HCT116 (cell line): Measurements from ENCODE around the gene GPX5. TPM values are rescaled to one million over a fixed set of nuclear protein-coding genes. Genes with fewer than 3 reads are reported as not detected.

Source experiments
- ATAC-seq: fragments of 200-7000 bp; cut with Tn5 transposase; 2 replicates; pipeline ENCODE4 v1.9.1; 2020; ENCODE audit warnings: mild to moderate bottlenecking, moderate library complexity
- BruUV-seq: library from RNA; stranded (reverse); fragments of 400-500 nt; replicated peaks from 2 replicates; lab custom pipeline; 2021; lab: Mats Ljungman, UMichigan
- CTCF ChIA-PET: fragments of 300-600 bp; sonication (Branson Sonifier 250); formaldehyde crosslinking; loops from one replicate; lab custom pipeline; 2021; ENCODE audit warnings: antibody characterized with exemption; lab: Charles Lee
- POLR2A ChIA-PET: fragments of 300-600, 350-600 bp; sonication (Branson Sonifier 250); formaldehyde crosslinking; loops from one replicate; lab custom pipeline; 2021; ENCODE audit warnings: antibody characterized with exemption; lab: Charles Lee
- RAD21 ChIA-PET, 2 experiments: fragments of 300-600 bp; sonication (Branson Sonifier 250); formaldehyde crosslinking; loops; one replicate each; lab custom pipeline; 2023; ENCODE audit warnings: low total read pairs in 2 of 2; ENCODE audit not compliant: uncharacterized antibody in 2 of 2, unreplicated experiment in 2 of 2, low non-redundant PET in 1 of 2; lab: Charles Lee
- DNase-seq: peaks from one replicate; pipeline ENCODE4 v3.0.0-alpha.2; 2010; ENCODE audit warnings: low read depth, low spot score
- H2AFZ ChIP-seq: fragments of 200-600 bp; shearing (Covaris generic), sonication (generic); 2 replicates; pipeline ENCODE4 v1.6.1; 2017; ENCODE audit warnings: low read depth, mixed run types, mixed read lengths, antibody characterized with exemption, low read length; ENCODE audit not compliant: poor library complexity, severe bottlenecking
- H3K27ac ChIP-seq: 2 replicates; pipeline ENCODE4 v1.5.1; 2012; ENCODE audit warnings: low read depth, low read length
- H3K27me3 ChIP-seq: fragments of 200-600 bp; sonication (generic); 2 replicates; pipeline ENCODE4 v1.6.1; 2016; ENCODE audit warnings: mixed run types, low read length, mixed read lengths; ENCODE audit not compliant: insufficient read depth
- H3K36me3 ChIP-seq, 2 experiments: fragments of 200-500 bp in 1 of 2; fragments of 200-600 bp in 1 of 2; sonication (Bioruptor generic) in 1 of 2; sonication (generic) in 1 of 2; 2 replicates each; pipeline versions ENCODE4 v1.5.1 to v1.6.1; 2014 to 2016; ENCODE audit warnings: low read length in 2 of 2, inconsistent platforms in 1 of 2, mixed read lengths in 1 of 2, mixed run types in 1 of 2; ENCODE audit not compliant: insufficient read depth in 2 of 2, control insufficient read depth in 1 of 2
- H3K4me1 ChIP-seq, 2 experiments: fragments of 200-600 bp in 1 of 2; sonication (generic) in 1 of 2; 2 replicates each; pipeline versions ENCODE4 v1.5.1 to v1.6.1; 2012 to 2017; ENCODE audit warnings: low read length in 2 of 2, inconsistent platforms in 1 of 2, mild to moderate bottlenecking in 1 of 2, mixed read lengths in 1 of 2, mixed run types in 1 of 2, moderate library complexity in 1 of 2; ENCODE audit not compliant: insufficient read depth in 2 of 2, control insufficient read depth in 1 of 2
- H3K4me2 ChIP-seq: fragments of 200-600 bp; sonication (generic); 2 replicates; pipeline ENCODE4 v1.6.1; 2017; ENCODE audit warnings: mixed run types, low read length, mixed read lengths
- H3K4me3 ChIP-seq, 2 experiments: fragments of 200-600 bp in 1 of 2; sonication (generic) in 1 of 2; replicated peaks in 1 of 2; 2 replicates each; pipeline ENCODE4 v1.5.1; 2011 to 2016; ENCODE audit warnings: low read length in 2 of 2, control low read depth in 1 of 2, low read depth in 1 of 2, mild to moderate bottlenecking in 1 of 2, mixed read lengths in 1 of 2, mixed run types in 1 of 2
- H3K79me2 ChIP-seq: fragments of 200-600 bp; sonication (generic); 2 replicates; pipeline ENCODE4 v1.6.1; 2017; ENCODE audit warnings: mild to moderate bottlenecking, mixed run types, low read length, moderate library complexity, mixed read lengths; ENCODE audit not compliant: insufficient read depth
- H3K9ac ChIP-seq: fragments of 200-600 bp; sonication (generic); 2 replicates; pipeline ENCODE4 v1.6.1; 2016; ENCODE audit warnings: low read length, mixed read lengths
- H3K9me2 ChIP-seq: fragments of 200-600 bp; sonication (generic), shearing (Covaris generic); 2 replicates; pipeline ENCODE4 v1.6.1; 2017; ENCODE audit warnings: mixed run types, mild to moderate bottlenecking, moderate library complexity; ENCODE audit not compliant: insufficient read depth
- H3K9me3 ChIP-seq, 2 experiments: fragments of 200-500 bp in 1 of 2; fragments of 200-600 bp in 1 of 2; sonication (Bioruptor generic) in 1 of 2; sonication (generic) in 1 of 2; 2 replicates each; pipeline ENCODE4 v1.6.1; 2014 to 2017; ENCODE audit warnings: low read length in 2 of 2, mixed read lengths in 2 of 2, inconsistent platforms in 1 of 2, low read depth in 1 of 2, mild to moderate bottlenecking in 1 of 2, mixed run types in 1 of 2, moderate library complexity in 1 of 2; ENCODE audit not compliant: control insufficient read depth in 1 of 2, insufficient read depth in 1 of 2
- H4K20me1 ChIP-seq: fragments of 200-600 bp; sonication (generic), shearing (Covaris generic); 2 replicates; pipeline ENCODE4 v1.6.1; 2017; ENCODE audit warnings: mixed run types, mild to moderate bottlenecking, moderate library complexity; ENCODE audit not compliant: insufficient read depth
- CTCF ChIP-seq, 3 experiments: fragments of 200-600 bp in 1 of 3; sonication (generic) in 1 of 3; IDR thresholded peaks in 2 of 3; conservative IDR thresholded peaks in 1 of 3; 2 replicates each; pipeline ENCODE4 v1.5.1; 2012 to 2017; ENCODE audit warnings: low read depth in 2 of 3, low read length in 2 of 3, antibody characterized with exemption in 1 of 3, borderline replicate concordance in 1 of 3, control low read depth in 1 of 3, mild to moderate bottlenecking in 1 of 3, mixed read lengths in 1 of 3, mixed run types in 1 of 3, moderate library complexity in 1 of 3; ENCODE audit not compliant: insufficient read depth in 1 of 3
- EGR1 ChIP-seq: IDR thresholded peaks from 2 replicates; pipeline ENCODE4 v1.6.1; 2012; ENCODE audit warnings: low read depth
- ELF1 ChIP-seq: IDR thresholded peaks from 2 replicates; pipeline ENCODE4 v1.6.1; 2012; ENCODE audit warnings: low read depth, borderline replicate concordance
- EZH2 ChIP-seq: fragments of 200-600 bp; sonication (generic); IDR thresholded peaks from 2 replicates; pipeline ENCODE4 v1.6.1; 2017; ENCODE audit warnings: antibody characterized with exemption, mixed run types
- EZH2phosphoT487 ChIP-seq: fragments of 200-600 bp; IDR thresholded peaks from 2 replicates; pipeline ENCODE4 v1.6.1; 2018; ENCODE audit warnings: antibody characterized with exemption, borderline replicate concordance
- FOSL1 ChIP-seq: IDR thresholded peaks from 2 replicates; pipeline ENCODE4 v1.6.1; 2012; ENCODE audit warnings: low read depth
- MAX ChIP-seq: IDR thresholded peaks from 2 replicates; pipeline ENCODE4 v1.6.1; 2012
- RAD21 ChIP-seq: IDR thresholded peaks from 2 replicates; pipeline ENCODE4 v1.6.1; 2012; ENCODE audit warnings: low read depth, mild to moderate bottlenecking
- SP1 ChIP-seq: IDR thresholded peaks from 2 replicates; pipeline ENCODE4 v1.6.1; 2012; ENCODE audit warnings: low read depth
- SRF ChIP-seq: IDR thresholded peaks from 2 replicates; pipeline ENCODE4 v1.6.1; 2012; ENCODE audit warnings: low read depth
- ZNF274 ChIP-seq: fragments of 200-500 bp; sonication (Bioruptor generic); IDR thresholded peaks from 2 replicates; pipeline ENCODE4 v1.6.1; 2014; ENCODE audit warnings: mild to moderate bottlenecking, low read depth, low read length, inconsistent platforms
- intact Hi-C: fragments of 100-400 bp; cut with micrococcal nuclease; formaldehyde crosslinking; loops from 2 replicates; pipeline ENCODE4 v1.10.0; 2022
- total RNA-seq: library from RNA; stranded (reverse); gene quantifications from one replicate; pipeline ENCODE4 v1.2.1, GENCODE V29; 2021; ENCODE audit not compliant: unreplicated experiment

GPX5 gene
- total RNA-seq, 1 experiment from 2014 or later, result not detected

- ChIA-PET RAD21 (interaction anchor here in 1 of 2 experiments (1.1 kb wide), 1 partner anchor 85 kb away, joined by 4 read pairs; no protein-coding TSS in a partner anchor), POLR2A (no interaction called here), CTCF (interaction anchor here (0.6 to 2.7 kb wide), 4 partner anchors 9 to 224 kb away, joined by 3 to 12 read pairs (median 4); no protein-coding TSS in a partner anchor)
- Histone ChIP-seq H3K36me3 (no peaks in the 10 kb centered on the region), H3K79me2 (no peaks in the 10 kb centered on the region), H3K27ac (no peak overlapping the region), H3K9ac (no peak overlapping the region), H3K4me3 (no peak overlapping the region), H3K27me3 (no peaks in the 10 kb centered on the region), H3K4me2 (no peak overlapping the region), H3K4me1 (no peaks in the 10 kb centered on the region), H2AFZ (no peak overlapping the region), H3K9me2 (no peaks in the 10 kb centered on the region), H4K20me1 (no peaks in the 10 kb centered on the region), H3K9me3 (no peaks in the 10 kb centered on the region)
- no TSS peak for BruUV-seq
- intact Hi-C loops, result loop anchor here (5.0 kb wide), 1 partner anchor 83 kb away; no protein-coding TSS in a partner anchor
- no peak for TF ChIP-seq SRF
- peak; percentile 54 for TF ChIP-seq RAD21
- TF ChIP-seq CTCF (IDR thresholded peaks at IDR 0.05 in 2 of 3, conservative IDR thresholded peaks at IDR 0.05 in 1 of 3; ENCODE audit: borderline replicate concordance in 1 of 3, insufficient read depth in 1 of 3, low read depth in 2 of 3, low read length in 2 of 3), result peak; percentile 2 to 35 (median 31); a peak in 3 of 6 replicates
- ATAC-seq (no peak), DNase-seq (no peak)
These were observed 54.8 kb downstream of the GPX5 start for GRCh38 chr6:28580475-28580874.

- Histone ChIP-seq H3K27me3 (no peaks in the 10 kb centered on the region), H3K4me1 (no peaks in the 10 kb centered on the region), H3K27ac (no peak overlapping the region), H3K4me2 (no peak overlapping the region), H3K4me3 (no peak overlapping the region), H3K9me2 (no peaks in the 10 kb centered on the region), H3K36me3 (no peaks in the 10 kb centered on the region), H3K9ac (no peak overlapping the region), H4K20me1 (no peaks in the 10 kb centered on the region), H3K79me2 (no peaks in the 10 kb centered on the region), H2AFZ (no peak overlapping the region), H3K9me3 (no peaks in the 10 kb centered on the region)
- RAD21 ChIA-PET, result no interaction called here
- CTCF ChIA-PET, result no interaction called here
- ATAC-seq (no peak), DNase-seq (no peak)
- intact Hi-C loops, result loop anchor here (5.0 kb wide), 1 partner anchor 86 kb away; no protein-coding TSS in a partner anchor
- BruUV-seq, result no TSS peak
- POLR2A ChIA-PET, result no interaction called here
- TF ChIP-seq EZH2phosphoT487, result no peak
- no peak for TF ChIP-seq FOSL1
- TF ChIP-seq MAX, result no peak
- TF ChIP-seq RAD21, result no peak
- no peak for TF ChIP-seq SP1
- no peak for TF ChIP-seq EZH2
- no peak for TF ChIP-seq ZNF274
- no peak for TF ChIP-seq ELF1
- no peak for TF ChIP-seq CTCF (IDR thresholded peaks at IDR 0.05 in 2 of 3, conservative IDR thresholded peaks at IDR 0.05 in 1 of 3; ENCODE audit: borderline replicate concordance in 1 of 3, insufficient read depth in 1 of 3, low read depth in 2 of 3, low read length in 2 of 3)
- no peak for TF ChIP-seq EGR1
These were observed 57.8 kb downstream of the GPX5 start for GRCh38 chr6:28583463-28583862.
